ENCODE measurements around the gene HPS6. TPM values are rescaled to one million over a fixed set of nuclear protein-coding genes. Genes with fewer than 3 reads are reported as not detected.

The HPS6 gene
- total RNA-seq, 2 donors from 2014 or later = 26.1 to 35.9 TPM

- Histone ChIP-seq H3K9me3 (no peaks in the 10 kb centered on the region), H3K36me3 (no peaks in the 10 kb centered on the region), H3K27ac (no peak overlapping the region), H3K27me3 (replicated peaks; ENCODE audit: insufficient read depth) (no peaks in the 10 kb centered on the region), H3K4me3 (no peak overlapping the region), H3K4me1 (replicated peaks) (no peaks in the 10 kb centered on the region)
- intact Hi-C loops (cut with DNase I) = no loop called here
- 95% methylated on average over 8 of the region's 8 CpGs for WGBS
- no peak for TF ChIP-seq POLR2AphosphoS5 (IDR thresholded peaks at IDR 0.05)
- TF ChIP-seq CTCF (IDR thresholded peaks at IDR 0.05) = no peak
- TF ChIP-seq POLR2A (IDR thresholded peaks at IDR 0.05) = no peak
- DNase-seq (ENCODE audit: low spot score) = no peak
These were observed 21.0 kb downstream of the HPS6 start for GRCh38 chr10:102086196-102086595.

GRCh38 chr10:102090772-102091171 lies 25.6 kb downstream of the HPS6 start:
- DNase-seq (ENCODE audit: low spot score) = no peak
- Histone ChIP-seq H3K27ac (no peak overlapping the region), H3K27me3 (replicated peaks; ENCODE audit: insufficient read depth) (no peaks in the 10 kb centered on the region), H3K4me3 (no peak overlapping the region), H3K36me3 (no peaks in the 10 kb centered on the region), H3K9me3 (no peaks in the 10 kb centered on the region), H3K4me1 (replicated peaks) (no peaks in the 10 kb centered on the region)
- WGBS = 80% methylated on average over 2 of the region's 2 CpGs
- intact Hi-C loops (cut with DNase I) = no loop called here
- no peak for TF ChIP-seq POLR2A (IDR thresholded peaks at IDR 0.05)
- no peak for TF ChIP-seq POLR2AphosphoS5 (IDR thresholded peaks at IDR 0.05)
- no peak for TF ChIP-seq CTCF (IDR thresholded peaks at IDR 0.05)

GRCh38 chr10:102096449-102096848 lies 31.3 kb downstream of the HPS6 start:
- Histone ChIP-seq H3K9me3 (no peaks in the 10 kb centered on the region), H3K27ac (no peak overlapping the region), H3K4me1 (replicated peaks) (no peaks in the 10 kb centered on the region), H3K27me3 (replicated peaks; ENCODE audit: insufficient read depth) (no peaks in the 10 kb centered on the region), H3K36me3 (no peaks in the 10 kb centered on the region), H3K4me3 (no peak overlapping the region)
- intact Hi-C loops (cut with DNase I) = no loop called here
- no peak for DNase-seq (ENCODE audit: low spot score)
- WGBS = 95% methylated on average over 7 of the region's 7 CpGs
- no peak for TF ChIP-seq POLR2AphosphoS5 (IDR thresholded peaks at IDR 0.05)
- no peak for TF ChIP-seq CTCF (IDR thresholded peaks at IDR 0.05)
- TF ChIP-seq POLR2A (IDR thresholded peaks at IDR 0.05) = no peak

- no peak for TF ChIP-seq POLR2AphosphoS5 (IDR thresholded peaks at IDR 0.05)
- no peaks in the 10 kb centered on the region for H3K9me3 ChIP-seq
- no peak overlapping the region for H3K4me3 ChIP-seq
- H3K4me1 ChIP-seq (replicated peaks) = no peaks in the 10 kb centered on the region
- no peaks in the 10 kb centered on the region for H3K36me3 ChIP-seq
- WGBS = 86% methylated on average over 5 of the region's 5 CpGs
- no peaks in the 10 kb centered on the region for H3K27me3 ChIP-seq (replicated peaks; ENCODE audit: insufficient read depth)
- no peak for DNase-seq (ENCODE audit: low spot score)
- intact Hi-C loops (cut with DNase I) = no loop called here
- no peak overlapping the region for H3K27ac ChIP-seq
These were observed 36.0 kb downstream of the HPS6 start for GRCh38 chr10:102101152-102101551.

GRCh38 chr10:102102421-102102820 lies 37.3 kb downstream of the HPS6 start:
- Histone ChIP-seq H3K27ac (no peak overlapping the region), H3K4me3 (no peak overlapping the region), H3K4me1 (replicated peaks) (no peaks in the 10 kb centered on the region), H3K36me3 (no peaks in the 10 kb centered on the region), H3K9me3 (no peaks in the 10 kb centered on the region), H3K27me3 (replicated peaks; ENCODE audit: insufficient read depth) (no peaks in the 10 kb centered on the region)
- TF ChIP-seq CTCF (IDR thresholded peaks at IDR 0.05) (no peak), POLR2AphosphoS5 (IDR thresholded peaks at IDR 0.05) (no peak)
- WGBS = 75% methylated on average over 1 of the region's 1 CpG
- no peak for DNase-seq (ENCODE audit: low spot score)
- intact Hi-C loops (cut with DNase I) = no loop called here

Data from prostate gland (tissue), 2 donors.